Measurements from ENCODE around the gene CDKAL1.

The CDKAL1 gene

DNA sequence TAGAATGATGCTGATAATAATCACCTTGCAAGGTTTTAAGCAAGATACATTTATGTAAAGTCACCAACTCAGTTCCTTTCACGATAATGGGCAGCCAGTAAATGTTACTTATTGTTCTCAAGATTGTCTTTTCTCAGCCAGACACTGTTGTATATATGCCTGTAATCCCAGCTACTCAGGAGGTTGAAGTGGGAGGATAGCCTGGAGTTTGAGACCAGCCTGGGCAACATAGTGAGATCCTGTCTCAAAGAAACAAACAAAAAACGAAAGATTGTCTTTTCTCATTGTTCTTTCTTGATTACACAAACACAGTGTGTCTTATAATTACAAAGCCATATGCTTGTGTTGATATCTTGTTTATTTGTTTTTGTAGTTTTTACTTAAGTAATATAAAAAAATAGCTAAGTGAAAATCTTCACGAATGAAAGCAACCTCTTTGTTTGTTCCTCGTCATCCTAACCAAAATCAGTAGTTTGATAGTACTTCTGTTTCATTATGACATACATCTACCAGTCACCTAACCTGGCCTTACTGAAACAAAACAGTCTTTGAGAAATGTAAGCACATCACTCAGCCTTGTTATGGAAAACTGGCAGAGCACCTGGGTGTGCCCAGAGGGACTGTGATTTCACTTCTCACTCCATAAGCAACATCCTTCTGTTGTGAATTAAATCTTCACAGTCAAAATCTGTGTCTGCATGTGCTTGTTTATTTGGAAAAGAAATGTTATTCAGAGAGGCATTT is 623.1 kb downstream of the CDKAL1 start:
- Histone ChIP-seq H3K27ac (ENCODE audit: low read length) (no peak overlapping the region), H3K9me3 (ENCODE audit: insufficient read depth, low read length) (no peaks in the 10 kb centered on the region), H3K9ac (ENCODE audit: low read length) (no peak overlapping the region), H3K79me2 (ENCODE audit: low read length) (no peaks in the 10 kb centered on the region), H3K4me1 (ENCODE audit: low read length) (peaks cover 16% of the 10 kb centered on the region), H3K4me3 (ENCODE audit: low read length) (no peak overlapping the region), H4K20me1 (ENCODE audit: insufficient read depth, low read length) (no peaks in the 10 kb centered on the region), H3K27me3 (ENCODE audit: low read depth, low read length) (no peaks in the 10 kb centered on the region), H3K4me2 (ENCODE audit: low read length) (peak overlapping the region; percentile 34; the same call in 1 of the 2 replicates), H2AFZ (ENCODE audit: low read depth, low read length) (no peak overlapping the region), H3K36me3 (replicated peaks; ENCODE audit: low read depth, low read length) (no peaks in the 10 kb centered on the region)
- TF ChIP-seq EZH2phosphoT487 (IDR thresholded peaks at IDR 0.05; ENCODE audit: low read depth) (no peak), CTCF (IDR thresholded peaks at IDR 0.05; ENCODE audit: low read depth, low read length) (no peak)

DNA sequence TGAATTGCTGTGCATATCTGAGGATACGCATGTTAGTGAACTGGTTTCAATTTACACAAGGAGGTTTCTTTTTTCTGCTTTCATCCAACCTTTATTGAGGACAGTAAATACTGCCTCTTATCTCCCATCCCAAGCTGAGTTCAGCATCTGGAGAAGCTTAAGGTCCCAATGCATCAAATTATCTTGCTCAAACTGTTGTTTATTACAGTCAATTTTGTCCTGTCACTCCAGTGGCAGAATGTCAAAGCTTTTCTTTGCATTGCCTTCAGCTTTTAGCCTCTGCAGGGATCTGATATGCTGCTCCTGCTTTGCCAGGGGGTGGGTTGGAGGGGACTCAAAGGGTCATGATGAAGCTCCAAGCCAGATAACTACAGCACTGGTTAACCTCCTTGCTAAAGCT is 623.9 kb downstream of the CDKAL1 start:
- Histone ChIP-seq H3K4me2 (ENCODE audit: low read length) (peak overlapping the region; percentile 34; the same call in 1 of the 2 replicates), H2AFZ (ENCODE audit: low read depth, low read length) (no peak overlapping the region), H3K27ac (ENCODE audit: low read length) (no peak overlapping the region), H3K9ac (ENCODE audit: low read length) (no peak overlapping the region), H3K36me3 (replicated peaks; ENCODE audit: low read depth, low read length) (no peaks in the 10 kb centered on the region), H3K4me1 (ENCODE audit: low read length) (peaks cover 16% of the 10 kb centered on the region), H3K79me2 (ENCODE audit: low read length) (no peaks in the 10 kb centered on the region), H3K9me3 (ENCODE audit: insufficient read depth, low read length) (no peaks in the 10 kb centered on the region), H3K4me3 (ENCODE audit: low read length) (no peak overlapping the region), H4K20me1 (ENCODE audit: insufficient read depth, low read length) (no peaks in the 10 kb centered on the region), H3K27me3 (ENCODE audit: low read depth, low read length) (no peaks in the 10 kb centered on the region)
- TF ChIP-seq CTCF (IDR thresholded peaks at IDR 0.05; ENCODE audit: low read depth, low read length) (no peak), EZH2phosphoT487 (IDR thresholded peaks at IDR 0.05; ENCODE audit: low read depth) (no peak)

DNA sequence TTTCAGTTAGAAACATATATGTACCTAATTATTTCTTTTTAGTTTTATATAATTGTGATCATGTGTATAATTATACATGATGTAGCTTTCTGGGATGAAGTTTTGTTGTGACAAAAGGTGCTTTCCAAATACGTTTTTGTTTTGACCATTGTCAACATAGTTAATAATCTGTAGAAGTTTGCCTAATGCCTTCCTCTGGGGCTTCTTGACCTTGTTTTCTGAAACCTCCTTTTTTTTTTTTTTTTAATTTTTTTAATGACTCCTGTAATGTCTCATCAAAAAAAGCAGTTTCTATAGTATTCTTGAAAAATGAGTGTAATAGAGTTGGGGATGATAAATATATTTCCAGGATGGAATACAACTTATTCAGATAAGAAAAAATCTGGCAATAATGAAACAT is 624.6 kb downstream of the CDKAL1 start:
- Histone ChIP-seq H3K4me3 (ENCODE audit: low read length) (no peak overlapping the region), H3K36me3 (replicated peaks; ENCODE audit: low read depth, low read length) (no peaks in the 10 kb centered on the region), H3K4me2 (ENCODE audit: low read length) (no peak overlapping the region), H3K79me2 (ENCODE audit: low read length) (no peaks in the 10 kb centered on the region), H3K27ac (ENCODE audit: low read length) (no peak overlapping the region), H3K9me3 (ENCODE audit: insufficient read depth, low read length) (no peaks in the 10 kb centered on the region), H3K9ac (ENCODE audit: low read length) (no peak overlapping the region), H2AFZ (ENCODE audit: low read depth, low read length) (no peak overlapping the region), H3K4me1 (ENCODE audit: low read length) (peaks cover 16% of the 10 kb centered on the region), H3K27me3 (ENCODE audit: low read depth, low read length) (no peaks in the 10 kb centered on the region), H4K20me1 (ENCODE audit: insufficient read depth, low read length) (no peaks in the 10 kb centered on the region)
- TF ChIP-seq CTCF (IDR thresholded peaks at IDR 0.05; ENCODE audit: low read depth, low read length) (no peak), EZH2phosphoT487 (IDR thresholded peaks at IDR 0.05; ENCODE audit: low read depth) (no peak)

DNA sequence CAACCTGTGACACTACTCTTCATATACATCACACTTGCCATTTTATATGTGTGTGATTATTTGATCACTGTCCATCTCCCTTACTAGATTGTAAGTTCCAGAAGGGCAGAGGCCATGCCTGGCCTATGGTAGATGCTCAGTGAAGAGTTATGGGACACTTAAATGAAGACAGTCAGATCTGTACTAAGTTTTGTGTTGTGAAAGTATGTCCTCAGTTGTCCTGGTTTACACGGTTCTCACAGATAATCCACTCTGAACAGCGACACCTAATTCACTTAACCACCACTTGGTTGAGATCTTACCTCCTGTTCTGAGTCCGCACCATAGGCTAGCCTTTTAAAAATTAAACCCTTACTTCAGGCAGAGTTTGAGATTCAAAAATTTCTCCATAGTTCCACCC is 625.2 kb downstream of the CDKAL1 start:
- TF ChIP-seq EZH2phosphoT487 (IDR thresholded peaks at IDR 0.05; ENCODE audit: low read depth) (no peak), CTCF (IDR thresholded peaks at IDR 0.05; ENCODE audit: low read depth, low read length) (no peak)
- Histone ChIP-seq H3K27ac (ENCODE audit: low read length) (no peak overlapping the region), H4K20me1 (ENCODE audit: insufficient read depth, low read length) (no peaks in the 10 kb centered on the region), H3K4me2 (ENCODE audit: low read length) (no peak overlapping the region), H3K9ac (ENCODE audit: low read length) (no peak overlapping the region), H3K27me3 (ENCODE audit: low read depth, low read length) (no peaks in the 10 kb centered on the region), H3K4me1 (ENCODE audit: low read length) (peaks cover 16% of the 10 kb centered on the region), H3K36me3 (replicated peaks; ENCODE audit: low read depth, low read length) (no peaks in the 10 kb centered on the region), H2AFZ (ENCODE audit: low read depth, low read length) (no peak overlapping the region), H3K9me3 (ENCODE audit: insufficient read depth, low read length) (no peaks in the 10 kb centered on the region), H3K4me3 (ENCODE audit: low read length) (no peak overlapping the region), H3K79me2 (ENCODE audit: low read length) (no peaks in the 10 kb centered on the region)
